Tibial nerve (tissue), 4 donors: ENCODE results near the gene CEP250.

Experiments used
- EP300 ChIP-seq, 2 donors: sonication (generic); formaldehyde crosslinking; IDR thresholded peaks; one replicate each; pipeline ENCODE4 v1.6.1; 2017; ENCODE audit warnings: antibody characterized with exemption in 2 of 2, mild to moderate bottlenecking in 1 of 2
- POLR2A ChIP-seq, 2 donors: fragments of 450-650 bp; IDR thresholded peaks; one replicate each; pipeline ENCODE4 v1.6.1; 2017; ENCODE audit warnings: antibody characterized with exemption in 2 of 2, mild to moderate bottlenecking in 2 of 2, moderate library complexity in 2 of 2
- TF ChIP-seq, protein P1 (sequence below), 5 experiments: fragments of 200-600 bp in 3 of 5; fragments of 450-650 bp in 2 of 5; sonication (generic) in 3 of 5; IDR thresholded peaks; one replicate each; pipeline ENCODE4 v1.5.1; 2016 to 2019; ENCODE audit warnings: antibody characterized with exemption in 5 of 5, mild to moderate bottlenecking in 3 of 5, moderate library complexity in 2 of 5

DNA sequence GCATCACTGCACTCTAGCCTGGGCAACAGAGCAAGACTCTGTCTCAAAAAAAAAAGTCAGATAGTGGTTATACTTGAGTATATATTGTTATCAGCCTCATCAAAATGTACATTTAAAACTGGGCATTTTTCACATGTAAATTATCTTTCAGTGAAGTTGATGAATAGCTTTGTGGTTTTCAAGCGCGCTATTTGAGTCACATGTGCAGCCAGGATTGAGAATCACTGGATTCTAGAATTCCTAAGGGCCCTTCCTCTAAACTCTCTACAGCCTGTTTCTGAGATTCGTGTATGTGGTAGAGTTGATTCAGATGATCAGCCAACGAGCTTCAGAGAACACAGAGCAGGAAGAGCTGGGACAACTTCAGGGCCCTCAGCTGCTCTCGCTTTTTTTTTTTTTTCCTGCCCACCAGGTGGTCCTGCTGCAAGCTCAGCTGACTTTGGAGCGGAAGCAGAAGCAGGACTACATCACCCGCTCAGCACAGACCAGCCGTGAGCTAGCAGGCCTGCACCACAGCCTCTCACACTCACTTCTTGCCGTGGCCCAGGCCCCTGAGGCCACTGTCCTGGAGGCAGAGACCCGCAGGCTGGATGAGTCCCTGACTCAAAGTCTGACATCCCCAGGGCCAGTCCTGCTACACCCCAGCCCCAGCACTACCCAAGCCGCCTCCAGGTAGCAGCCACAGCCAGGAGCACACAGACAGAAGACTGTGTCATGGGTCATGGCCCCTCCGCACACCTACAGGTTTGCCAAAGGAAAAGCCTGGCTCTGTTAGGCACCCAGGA lies 55.7 kb downstream of the CEP250 start:
- TF ChIP-seq, protein P1, sequence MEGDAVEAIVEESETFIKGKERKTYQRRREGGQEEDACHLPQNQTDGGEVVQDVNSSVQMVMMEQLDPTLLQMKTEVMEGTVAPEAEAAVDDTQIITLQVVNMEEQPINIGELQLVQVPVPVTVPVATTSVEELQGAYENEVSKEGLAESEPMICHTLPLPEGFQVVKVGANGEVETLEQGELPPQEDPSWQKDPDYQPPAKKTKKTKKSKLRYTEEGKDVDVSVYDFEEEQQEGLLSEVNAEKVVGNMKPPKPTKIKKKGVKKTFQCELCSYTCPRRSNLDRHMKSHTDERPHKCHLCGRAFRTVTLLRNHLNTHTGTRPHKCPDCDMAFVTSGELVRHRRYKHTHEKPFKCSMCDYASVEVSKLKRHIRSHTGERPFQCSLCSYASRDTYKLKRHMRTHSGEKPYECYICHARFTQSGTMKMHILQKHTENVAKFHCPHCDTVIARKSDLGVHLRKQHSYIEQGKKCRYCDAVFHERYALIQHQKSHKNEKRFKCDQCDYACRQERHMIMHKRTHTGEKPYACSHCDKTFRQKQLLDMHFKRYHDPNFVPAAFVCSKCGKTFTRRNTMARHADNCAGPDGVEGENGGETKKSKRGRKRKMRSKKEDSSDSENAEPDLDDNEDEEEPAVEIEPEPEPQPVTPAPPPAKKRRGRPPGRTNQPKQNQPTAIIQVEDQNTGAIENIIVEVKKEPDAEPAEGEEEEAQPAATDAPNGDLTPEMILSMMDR (IDR thresholded peaks at IDR 0.05) = no peak
- TF ChIP-seq POLR2A (IDR thresholded peaks at IDR 0.05) (no peak), EP300 (IDR thresholded peaks at IDR 0.05) (no peak)
